ENCODE results near the gene NR1H2. TPM values are rescaled to one million over a fixed set of nuclear protein-coding genes. Genes with fewer than 3 reads are reported as not detected.

NR1H2 gene
- total and polyA plus RNA-seq, 10 of the 15 experiments (the other 5 are each of a cell fraction or from before 2014, with no cell fraction given) = 0.05 to 54.2 (median 35.1) TPM

GRCh38 chr19:50414864-50415660, 38.8 kb downstream of the NR1H2 start (continued):
- no peak for TF ChIP-seq E4F1 (IDR thresholded peaks at IDR 0.05; ENCODE audit: borderline replicate concordance, partially characterized antibody)
- no peak for TF ChIP-seq SUZ12 (IDR thresholded peaks at IDR 0.05; ENCODE audit: unreplicated experiment)
- TF ChIP-seq KDM1A (IDR thresholded peaks at IDR 0.05; ENCODE audit: borderline replicate concordance) = no peak
- no peak for TF ChIP-seq ZBED1 (IDR thresholded peaks at IDR 0.05; ENCODE audit: borderline replicate concordance)
- TF ChIP-seq BACH1 (IDR thresholded peaks at IDR 0.05; ENCODE audit: borderline replicate concordance) = peak; percentile 62
- no peak for TF ChIP-seq CEBPB (IDR thresholded peaks at IDR 0.05; ENCODE audit: borderline replicate concordance in 1 of 2, low read depth in 2 of 2, low read length in 2 of 2)
- no peak for TF ChIP-seq MLLT1 (IDR thresholded peaks at IDR 0.05)
- no peak; the same call in 1 of the 2 replicates for TF ChIP-seq CREM (IDR thresholded peaks at IDR 0.05; ENCODE audit: low read depth)
- no peak for TF ChIP-seq PBX3 (IDR thresholded peaks at IDR 0.05; ENCODE audit: insufficient replicate concordance, low read depth, low read length)
- TF ChIP-seq ZNF207 (IDR thresholded peaks at IDR 0.05; ENCODE audit: borderline replicate concordance) = no peak
- no peak for TF ChIP-seq ZNF217 (IDR thresholded peaks at IDR 0.05)
- TF ChIP-seq ATF7 (IDR thresholded peaks at IDR 0.05; ENCODE audit: low read depth) = no peak
- TF ChIP-seq CHD2 (IDR thresholded peaks at IDR 0.05; ENCODE audit: borderline replicate concordance, low read depth, low read length) = no peak
- no peak for TF ChIP-seq ZZZ3 (IDR thresholded peaks at IDR 0.05; ENCODE audit: control insufficient read depth, insufficient read length, low read depth)
- TF ChIP-seq, protein P1, sequence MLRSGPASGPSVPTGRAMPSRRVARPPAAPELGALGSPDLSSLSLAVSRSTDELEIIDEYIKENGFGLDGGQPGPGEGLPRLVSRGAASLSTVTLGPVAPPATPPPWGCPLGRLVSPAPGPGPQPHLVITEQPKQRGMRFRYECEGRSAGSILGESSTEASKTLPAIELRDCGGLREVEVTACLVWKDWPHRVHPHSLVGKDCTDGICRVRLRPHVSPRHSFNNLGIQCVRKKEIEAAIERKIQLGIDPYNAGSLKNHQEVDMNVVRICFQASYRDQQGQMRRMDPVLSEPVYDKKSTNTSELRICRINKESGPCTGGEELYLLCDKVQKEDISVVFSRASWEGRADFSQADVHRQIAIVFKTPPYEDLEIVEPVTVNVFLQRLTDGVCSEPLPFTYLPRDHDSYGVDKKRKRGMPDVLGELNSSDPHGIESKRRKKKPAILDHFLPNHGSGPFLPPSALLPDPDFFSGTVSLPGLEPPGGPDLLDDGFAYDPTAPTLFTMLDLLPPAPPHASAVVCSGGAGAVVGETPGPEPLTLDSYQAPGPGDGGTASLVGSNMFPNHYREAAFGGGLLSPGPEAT (IDR thresholded peaks at IDR 0.05; ENCODE audit: low read depth) = no peak; the same call in 1 of the 2 replicates
- TF ChIP-seq HCFC1 (IDR thresholded peaks at IDR 0.05; ENCODE audit: low read length) = 0 out of 2 replicates have a peak, but pooled peaks have one; percentile 19
- no peak for TF ChIP-seq ASH2L (IDR thresholded peaks at IDR 0.05; ENCODE audit: borderline replicate concordance, low read depth)
- TF ChIP-seq WRNIP1 (IDR thresholded peaks at IDR 0.05; ENCODE audit: borderline replicate concordance, low read depth, low read length) = no peak
- no peak for TF ChIP-seq TCF12 (IDR thresholded peaks at IDR 0.05; ENCODE audit: low read depth, low read length)
- TF ChIP-seq POLR2A (IDR thresholded peaks at IDR 0.05; ENCODE audit: low read depth, low read length) = peak; percentile 73; the same call in 1 of the 2 replicates
- no peak for TF ChIP-seq BCLAF1 (IDR thresholded peaks at IDR 0.05)

All from GM12878 (cell line).